B cell (primary cell): ENCODE data around the gene PRKN. TPM values are rescaled to one million over a fixed set of nuclear protein-coding genes. Genes with fewer than 3 reads are reported as not detected.

ENCODE experiments used
- ATAC-seq: fragments of 200-7000 bp; cut with Tn5 transposase; one replicate; pipeline ENCODE4 v1.10.0; 2021; ENCODE audit warnings: low read depth, mild to moderate bottlenecking, moderate number of reproducible peaks, moderate library complexity
- CTCF ChIA-PET: fragments of 350-600 bp; sonication (Branson Sonifier 250); formaldehyde crosslinking; loops from one replicate; lab custom pipeline; 2021; ENCODE audit warnings: antibody characterized with exemption, inconsistent platforms; lab: Charles Lee
- POLR2A ChIA-PET: fragments of 350-600 bp; sonication (Branson Sonifier 250); formaldehyde crosslinking; loops from one replicate; lab custom pipeline; 2021; ENCODE audit warnings: antibody characterized with exemption; lab: Charles Lee
- DNase-seq: peaks from one replicate; pipeline ENCODE4 v3.0.0; 2013
- H2AFZ ChIP-seq: 2 replicates; pipeline ENCODE4 v1.6.1; 2012; ENCODE audit warnings: mild to moderate bottlenecking, low read depth, low read length; ENCODE audit not compliant: insufficient read depth, poor library complexity, severe bottlenecking
- H3K27ac ChIP-seq, 2 donors: 1 replicate in 1 of 2; 2 replicates in 1 of 2; pipeline ENCODE4 v1.5.1; 2012 to 2013; ENCODE audit warnings: low read length in 2 of 2, mild to moderate bottlenecking in 2 of 2, moderate library complexity in 1 of 2
- H3K27me3 ChIP-seq, 4 experiments: fragments of 200-600 bp in 1 of 4; sonication (generic) in 1 of 4; replicated peaks in 1 of 4; 1 replicate in 2 of 4; 2 replicates in 2 of 4; pipeline versions ENCODE4 v1.6.1 to v1.7.0; 2013 to 2016; ENCODE audit warnings: low read length in 3 of 4, mild to moderate bottlenecking in 2 of 4, mixed read lengths in 1 of 4, moderate library complexity in 1 of 4; ENCODE audit not compliant: insufficient read depth in 4 of 4, control insufficient read depth in 3 of 4; ENCODE audit errors: control extremely low read depth in 1 of 4
- H3K36me3 ChIP-seq, 2 experiments: replicated peaks in 1 of 2; 1 replicate in 1 of 2; 2 replicates in 1 of 2; pipeline versions ENCODE4 v1.6.1 to v1.7.1; 2013; ENCODE audit warnings: low read length in 1 of 2; ENCODE audit not compliant: insufficient read depth in 2 of 2, control insufficient read depth in 1 of 2; ENCODE audit errors: control extremely low read depth in 1 of 2, extremely low read depth in 1 of 2
- H3K4me1 ChIP-seq, 2 donors: fragments of 200-600 bp in 1 of 2; sonication (generic) in 1 of 2; 1 replicate in 1 of 2; 2 replicates in 1 of 2; pipeline versions ENCODE4 v1.5.1 to v1.6.1; 2013 to 2017; ENCODE audit warnings: low read length in 2 of 2; ENCODE audit not compliant: control insufficient read depth in 2 of 2, insufficient read depth in 2 of 2
- H3K4me2 ChIP-seq: replicated peaks from 2 replicates; pipeline ENCODE3; 2012; ENCODE audit warnings: mild to moderate bottlenecking, low read depth, low read length; ENCODE audit not compliant: poor library complexity, severe bottlenecking
- H3K4me3 ChIP-seq, 5 experiments: fragments of 200-600 bp in 1 of 5; sonication (generic) in 1 of 5; 1 replicate in 3 of 5; 2 replicates in 2 of 5; pipeline versions ENCODE4 v1.5.1 to v1.7.0; 2011 to 2016; ENCODE audit warnings: low read length in 4 of 5, mild to moderate bottlenecking in 4 of 5, low read depth in 2 of 5, control low read depth in 1 of 5, moderate library complexity in 1 of 5; ENCODE audit not compliant: insufficient read depth in 1 of 5; ENCODE audit errors: control extremely low read depth in 1 of 5, extremely low read depth in 1 of 5
- H3K79me2 ChIP-seq: fragments of 200-600 bp; sonication (generic); one replicate; pipeline ENCODE4 v1.6.0; 2016; ENCODE audit warnings: low read length; ENCODE audit not compliant: control insufficient read depth, insufficient read depth
- H3K9ac ChIP-seq: fragments of 200-600 bp; sonication (generic); 2 replicates; pipeline ENCODE4 v1.6.1; 2017; ENCODE audit warnings: mild to moderate bottlenecking, low read length, moderate library complexity
- H3K9me3 ChIP-seq, 3 donors: one replicate each; pipeline versions ENCODE4 v1.6.1 to v1.7.1; 2013; ENCODE audit warnings: low read length in 2 of 3; ENCODE audit not compliant: control insufficient read depth in 2 of 3, insufficient read depth in 1 of 3; ENCODE audit errors: control extremely low read depth in 1 of 3
- H4K20me1 ChIP-seq: 2 replicates; pipeline ENCODE4 v1.6.0; 2012; ENCODE audit warnings: mild to moderate bottlenecking, low read length; ENCODE audit not compliant: insufficient read depth, control insufficient read depth, poor library complexity, severe bottlenecking
- H3K27ac Mint-ChIP-seq: one replicate; pipeline ENCODE4 v1.8.0; 2021; ENCODE audit warnings: mixed read lengths
- H3K27me3 Mint-ChIP-seq: one replicate; pipeline ENCODE4 v1.8.0; 2021; ENCODE audit warnings: mixed read lengths
- H3K4me1 Mint-ChIP-seq: one replicate; pipeline ENCODE4 v1.8.0; 2021; ENCODE audit warnings: mixed read lengths
- H3K4me3 Mint-ChIP-seq: one replicate; pipeline ENCODE4 v1.8.0; 2021; ENCODE audit warnings: mixed read lengths
- H3K9me3 Mint-ChIP-seq: one replicate; pipeline ENCODE4 v1.8.0; 2022; ENCODE audit warnings: mixed read lengths; ENCODE audit not compliant: insufficient read depth
- CTCF ChIP-seq: fragments of 200-600 bp; IDR thresholded peaks from one replicate; pipeline ENCODE4 v1.8.0; 2022; ENCODE audit warnings: antibody characterized with exemption, mild to moderate bottlenecking
- EZH2 ChIP-seq: IDR thresholded peaks from 2 replicates; pipeline ENCODE4 v1.6.1; 2012; ENCODE audit warnings: borderline replicate concordance, low read depth, mild to moderate bottlenecking, moderate library complexity, low read length; ENCODE audit not compliant: insufficient read depth, poor library complexity, severe bottlenecking
- WGBS: methylation state at CpG from one replicate; pipeline ENCODE4 v1.1.5; 2013; ENCODE audit warnings: missing lambda C conversion rate; ENCODE audit not compliant: insufficient coverage; 5-methylcytosine and 5-hydroxymethylcytosine counted together
- intact Hi-C: fragments of 100-400 bp; cut with micrococcal nuclease; formaldehyde crosslinking; loops from one replicate; pipeline ENCODE4 v1.10.0; 2022
- polyA plus RNA-seq: library from polyadenylated mRNA; depleted of rRNA; stranded (reverse); fragments of >200 nt; gene quantifications from 2 replicates; pipeline ENCODE4 v1.2.3, GENCODE V29; 2012
- total RNA-seq, 2 donors: library from RNA; stranded (reverse); fragments of 120-200 nt in 1 of 2; gene quantifications; 1 replicate in 1 of 2; 2 replicates in 1 of 2; pipeline versions ENCODE4 v1.2.3 to v1.2.4, GENCODE V29; 2013 to 2022

Gene PRKN
- total and polyA plus RNA-seq, 2 donors (not counting 1 experiment from before 2014, with no cell fraction given) = 1.6 to 6.2 TPM

- no peaks in the 10 kb centered on the region for H3K27me3 ChIP-seq
- TF ChIP-seq EZH2 (no peak), CTCF (no peak)
- no peak overlapping the region for H3K27ac Mint-ChIP-seq
- DNase-seq = no peak
- H2AFZ ChIP-seq = no peak overlapping the region
- no peaks in the 10 kb centered on the region for H3K79me2 ChIP-seq
- ChIA-PET CTCF (no interaction called here), POLR2A (no interaction called here)
- peaks cover 0 to 18% (median 0%) of the 10 kb centered on the region in 3 donors for H3K9me3 ChIP-seq
- ATAC-seq = no peak
- no peaks in the 10 kb centered on the region for H3K4me1 ChIP-seq
- WGBS = no CpG with 5 or more reads among the region's 2 CpGs
- H3K9me3 Mint-ChIP-seq = no peaks in the 10 kb centered on the region
- no peaks in the 10 kb centered on the region for H3K36me3 ChIP-seq
- H3K9ac ChIP-seq = no peak overlapping the region
- no peak overlapping the region for H3K4me3 ChIP-seq
- no peaks in the 10 kb centered on the region for H3K27me3 Mint-ChIP-seq
- intact Hi-C loops = no loop called here
- H4K20me1 ChIP-seq = no peaks in the 10 kb centered on the region
- H3K4me3 Mint-ChIP-seq = no peak overlapping the region
- H3K4me2 ChIP-seq = no peak overlapping the region
- no peaks in the 10 kb centered on the region for H3K4me1 Mint-ChIP-seq
- H3K27ac ChIP-seq = no peak overlapping the region
Measured at GRCh38 chr6:161668665-161669064, 1058.9 kb downstream of the PRKN start.

- no CpG with 5 or more reads among the region's 1 CpG for WGBS
- Histone ChIP-seq H3K9ac (no peak overlapping the region), H4K20me1 (no peaks in the 10 kb centered on the region), H3K27ac (no peak overlapping the region), H3K79me2 (no peaks in the 10 kb centered on the region), H2AFZ (no peak overlapping the region), H3K27me3 (no peaks in the 10 kb centered on the region), H3K9me3 (peaks cover 0 to 18% (median 0%) of the 10 kb centered on the region in 3 donors), H3K4me3 (no peak overlapping the region), H3K4me1 (no peaks in the 10 kb centered on the region), H3K36me3 (no peaks in the 10 kb centered on the region), H3K4me2 (no peak overlapping the region)
- ATAC-seq = no peak
- Mint-ChIP-seq H3K4me3 (no peak overlapping the region), H3K4me1 (no peaks in the 10 kb centered on the region), H3K9me3 (no peaks in the 10 kb centered on the region), H3K27me3 (no peaks in the 10 kb centered on the region), H3K27ac (no peak overlapping the region)
- intact Hi-C loops = no loop called here
- ChIA-PET CTCF (no interaction called here), POLR2A (no interaction called here)
- TF ChIP-seq CTCF (no peak), EZH2 (no peak)
- no peak for DNase-seq
Measured at GRCh38 chr6:161667957-161668356, 1059.6 kb downstream of the PRKN start.
